Right cardiac atrium (tissue), 5 donors: ENCODE results near the gene SEC16A. TPM values are rescaled to one million over a fixed set of nuclear protein-coding genes. Genes with fewer than 3 reads are reported as not detected.

Experiments
- ATAC-seq, 2 donors: fragments of 200-7000 bp; cut with Tn5 transposase; one replicate each; pipeline versions ENCODE4 v1.8.0 to v1.9.1; 2020; ENCODE audit warnings: moderate library complexity in 2 of 2, mild to moderate bottlenecking in 1 of 2
- DNase-seq, 3 donors: peaks; one replicate each; pipeline ENCODE4 v3.0.0-alpha.2; 2020
- H3K27ac ChIP-seq: one replicate; pipeline ENCODE4 v1.5.1; 2013; ENCODE audit warnings: mild to moderate bottlenecking, low read length, control low read depth, moderate library complexity
- H3K27me3 ChIP-seq: one replicate; pipeline ENCODE4 v1.6.1; 2013; ENCODE audit not compliant: control insufficient read depth, insufficient read depth
- H3K4me1 ChIP-seq: one replicate; pipeline ENCODE4 v1.6.1; 2013; ENCODE audit warnings: low read length; ENCODE audit not compliant: control insufficient read depth, insufficient read depth
- H3K4me3 ChIP-seq: one replicate; pipeline ENCODE4 v1.5.1; 2013; ENCODE audit warnings: low read length, control low read depth
- H3K9me3 ChIP-seq: one replicate; pipeline ENCODE4 v1.6.1; 2013; ENCODE audit warnings: low read length; ENCODE audit not compliant: control insufficient read depth
- WGBS: extraction: QIAGEN DNeasy Blood & Tissue Kit; methylation state at CpG from one replicate; pipeline ENCODE4 v1.1.7; 2013; 5-methylcytosine and 5-hydroxymethylcytosine counted together
- intact Hi-C, 4 donors: fragments of 100-400 bp; cut with DNase I; formaldehyde crosslinking; loops; one replicate each; pipeline versions ENCODE4 v1.11.0 to v1.14.0; 2022 to 2023
- microRNA-seq, 2 donors: library from miRNA; unstranded; fragments of <30 nt; microRNA quantifications; one replicate each; pipeline ENCODE4 v1.2.0, GENCODE V29; 2020 to 2021
- polyA plus RNA-seq: library from polyadenylated mRNA; stranded (reverse); fragments of 200-250 nt; gene quantifications from one replicate; pipeline ENCODE4 v1.2.3, GENCODE V29; 2013
- total RNA-seq, 4 donors: library from RNA; stranded (reverse); fragmentation: NEBNext Ultra II Directional; extraction: Animal tissue kit (Norgen Biotek cat#: 25700); gene quantifications; one replicate each; pipeline ENCODE4 v1.2.1, GENCODE V29; 2021
- donor health status: healthy with polysubstance abuse.
- donor health status: DM: no; HTN: yes; CAD: no.
- donor health status: DM: no; HTN: no; CAD: no.
- donor health status: DM: no; HTN: yes; CAD: no; lungs with severe emphysema.
- donor health status: DM: yes; HTN: yes; CAD: no.

SEC16A gene
- total and polyA plus RNA-seq, 5 donors: 23.1 to 35.3 (median 26.4) TPM

GRCh38 chr9:136393531-136393930, 89.3 kb downstream of the SEC16A start:
- ATAC-seq: no peak

GRCh38 chr9:136392538-136393449, 90.0 kb downstream of the SEC16A start:
- ATAC-seq (no peak), DNase-seq (peak; percentile 16 to 50 (median 46))
- 79% methylated on average over 21 of the region's 21 CpGs for WGBS
- H3K27me3 ChIP-seq: no peaks in the 10 kb centered on the region
- H3K9me3 ChIP-seq: no peaks in the 10 kb centered on the region
- intact Hi-C loops: no loop called here
- H3K4me3 ChIP-seq: no peak overlapping the region
- no peak overlapping the region for H3K27ac ChIP-seq
- no peaks in the 10 kb centered on the region for H3K4me1 ChIP-seq

More at GRCh38 chr9:136393531-136393930, 89.3 kb downstream of the SEC16A start:
- no peak overlapping the region for H3K4me3 ChIP-seq
- H3K27me3 ChIP-seq: no peaks in the 10 kb centered on the region
- H3K27ac ChIP-seq: no peak overlapping the region
- peak in 2 of 3 donors; percentile 7 to 48 for DNase-seq
- H3K4me1 ChIP-seq: no peaks in the 10 kb centered on the region
- intact Hi-C loops: no loop called here
- H3K9me3 ChIP-seq: no peaks in the 10 kb centered on the region
- 87% methylated on average over 17 of the region's 17 CpGs for WGBS

- DNase-seq (peak in 1 of 3 donors; percentile 50), ATAC-seq (no peak)
- Histone ChIP-seq H3K27me3 (no peaks in the 10 kb centered on the region), H3K9me3 (no peaks in the 10 kb centered on the region), H3K4me3 (no peak overlapping the region), H3K27ac (no peak overlapping the region), H3K4me1 (no peaks in the 10 kb centered on the region)
- 90% methylated on average over 28 of the region's 28 CpGs for WGBS
- intact Hi-C loops: no loop called here
Measured at GRCh38 chr9:136391737-136392537, 90.9 kb downstream of the SEC16A start.

Small RNA genes within 50 kb of the gene (microRNA-seq; reads per million reads assigned to microRNA genes)
- gene MIR4673: 0 reads per million in 2 donors

Other genes starting within 250 kb of the SEC16A start
- gene QSOX2, start 237.2 kb downstream of the SEC16A start, total RNA-seq: 1 to 10 TPM; 5.3 to 9.0 (median 7.5) TPM
- gene QSOX2, start 237.2 kb downstream of the SEC16A start, polyA plus RNA-seq: 4.5 TPM
- not detected for gene CCDC187, start 178.9 kb downstream of the SEC16A start, total RNA-seq
- gene CCDC187, start 178.9 kb downstream of the SEC16A start, polyA plus RNA-seq: not detected
- gene GPSM1, start 155.5 kb downstream of the SEC16A start, total RNA-seq: 10 to 100 TPM; 46.3 to 90.6 (median 71.6) TPM
- 73.3 TPM for gene GPSM1, start 155.5 kb downstream of the SEC16A start, polyA plus RNA-seq
- gene DNLZ, start 119.3 kb downstream of the SEC16A start, total RNA-seq: 10 to 100 TPM; 15.2 to 24.9 (median 22.2) TPM
- 17.1 TPM for gene DNLZ, start 119.3 kb downstream of the SEC16A start, polyA plus RNA-seq
- 1 to 10 TPM in 2 of 4 donors, under 1 TPM in 2; 0.76 to 2.1 (median 1.0) TPM for gene CARD9, start 109.4 kb downstream of the SEC16A start, total RNA-seq
- 0.68 TPM for gene CARD9, start 109.4 kb downstream of the SEC16A start, polyA plus RNA-seq
- gene SNAPC4, start 82.9 kb downstream of the SEC16A start, total RNA-seq: 1 to 10 TPM; 3.2 to 4.4 (median 3.9) TPM
- 3.7 TPM for gene SNAPC4, start 82.9 kb downstream of the SEC16A start, polyA plus RNA-seq
- 10 to 100 TPM; 18.2 to 22.9 (median 20.1) TPM for gene ENTR1, start 72.4 kb downstream of the SEC16A start, total RNA-seq
- 13.6 TPM for gene ENTR1, start 72.4 kb downstream of the SEC16A start, polyA plus RNA-seq
- gene PMPCA, start 72.4 kb downstream of the SEC16A start, total RNA-seq: 10 to 100 TPM; 50.8 to 58.5 (median 56.8) TPM
- gene PMPCA, start 72.4 kb downstream of the SEC16A start, polyA plus RNA-seq: 63.4 TPM
- gene INPP5E, start 43.2 kb downstream of the SEC16A start, total RNA-seq: 10 to 100 TPM in 1 of 4 donors, 1 to 10 TPM in 3; 8.8 to 12.3 (median 9.2) TPM
- gene INPP5E, start 43.2 kb downstream of the SEC16A start, polyA plus RNA-seq: 7.7 TPM
- 10 to 100 TPM; 20.4 to 31.9 (median 29.4) TPM for gene NOTCH1, start 63.0 kb upstream of the SEC16A start, total RNA-seq
- gene NOTCH1, start 63.0 kb upstream of the SEC16A start, polyA plus RNA-seq: 10.8 TPM
- 100 to 1,000 TPM in 1 of 4 donors, 10 to 100 TPM in 3; 73.3 to 148 (median 83.0) TPM for gene EGFL7, start 179.9 kb upstream of the SEC16A start, total RNA-seq
- gene EGFL7, start 179.9 kb upstream of the SEC16A start, polyA plus RNA-seq: 113 TPM
- gene AGPAT2, start 204.4 kb upstream of the SEC16A start, total RNA-seq: 10 to 100 TPM; 63.0 to 92.0 (median 70.2) TPM
- 149 TPM for gene AGPAT2, start 204.4 kb upstream of the SEC16A start, polyA plus RNA-seq
- 10 to 100 TPM; 34.2 to 40.8 (median 36.4) TPM for gene DIPK1B, start 229.5 kb upstream of the SEC16A start, total RNA-seq
- gene DIPK1B, start 229.5 kb upstream of the SEC16A start, polyA plus RNA-seq: 42.7 TPM